ENCODE results near the gene CCR9. TPM values are rescaled to one million over a fixed set of nuclear protein-coding genes. Genes with fewer than 3 reads are reported as not detected.

CCR9 gene
- total RNA-seq, 5 donors from 2014 or later (not counting 1 experiment from before 2014, with no cell fraction given), result 2.1 to 10.0 (median 4.2) TPM

DNA sequence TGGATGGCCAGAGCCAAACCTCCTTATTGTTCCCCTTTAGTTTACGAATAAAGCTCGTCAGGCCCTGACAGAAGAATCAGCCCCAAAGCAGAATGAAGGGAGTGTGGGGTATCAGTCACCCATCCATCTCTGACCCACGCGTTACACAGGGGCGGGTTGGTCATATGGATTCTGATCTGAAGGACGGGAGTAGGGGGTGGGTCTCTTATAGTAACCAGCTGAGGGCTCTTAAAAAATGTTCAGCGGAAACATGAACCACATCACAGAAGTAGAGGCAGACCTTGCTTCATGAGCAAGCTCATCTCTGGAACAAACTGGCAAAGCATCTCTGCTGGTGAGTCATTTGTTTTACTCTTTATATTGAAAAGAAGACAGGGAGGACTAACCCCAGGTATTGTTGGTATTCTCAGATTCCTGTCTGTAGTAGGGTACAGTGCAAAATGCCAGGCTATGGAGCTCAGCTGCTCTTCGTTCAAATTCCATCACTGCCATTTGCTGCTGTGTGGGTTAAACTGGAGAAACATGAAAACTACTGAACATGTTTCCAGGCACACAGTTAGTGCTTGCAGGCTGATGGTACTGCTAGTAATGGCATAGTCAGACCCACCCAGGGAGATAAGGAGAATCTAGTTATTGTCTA is 57.0 kb downstream of the CCR9 start, which contains the start of gene CXCR6:
CXCR6 (plus strand) TSS at position 258 of the 640 bp plus-strand sequence. CDS start 3,018 bp downstream, outside the sequence.
- Histone ChIP-seq H3K4me1 (ENCODE audit: control insufficient read depth in 1 of 2, extremely low read depth in 1 of 2, insufficient read depth in 2 of 2, low read length in 2 of 2) (peaks cover 7 to 67% of the 10 kb centered on the region in 2 experiments), H3K27me3 (replicated peaks in 1 of 2; ENCODE audit: control insufficient read depth in 2 of 2, extremely low read depth in 1 of 2, insufficient read depth in 2 of 2, low read length in 1 of 2) (no peaks in the 10 kb centered on the region), H3K9me3 (no peaks in the 10 kb centered on the region), H3K36me3 (ENCODE audit: control insufficient read depth in 2 of 2, extremely low read depth in 1 of 2, insufficient read depth in 1 of 2, low read length in 1 of 2) (peaks cover 4 to 34% of the 10 kb centered on the region in 2 donors), H3K27ac (ENCODE audit: low read length) (peak within 1 kb of the TSS; percentile 70), H3K4me3 (ENCODE audit: control insufficient read depth in 1 of 2, extremely low read depth in 1 of 2, low read length in 1 of 2) (peak within 1 kb of the TSS in 1 of 2 donors; percentile 35)
- Mint-ChIP-seq H3K4me3 (peak within 1 kb of the TSS; percentile 61 to 73 (median 67)), H3K27ac (peak within 1 kb of the TSS; percentile 82 to 88), H3K36me3 (peaks cover 53% of the 10 kb centered on the region), H3K9me3 (peaks cover 0 to 2% (median 0%) of the 10 kb centered on the region in 3 donors), H3K27me3 (no peaks in the 10 kb centered on the region), H3K4me1 (peaks cover 46 to 87% (median 70%) of the 10 kb centered on the region in 3 donors)
- peak; percentile 76 to 90 (median 83) for ATAC-seq (replicated peaks in 1 of 4)
- 20% methylated on average over 1 of the region's 8 CpGs for whole genome bisulfite sequencing (ENCODE audit: insufficient coverage)
- POLR2A ChIA-PET, result interaction anchor here in 1 of 2 donors (0.7 to 1.0 kb wide), 2 partner anchors 23 to 122 kb away, joined by 3 to 4 read pairs; no protein-coding TSS in a partner anchor
- peak in 12 of 35 experiments; percentile 3 to 69 (median 29) for DNase-seq
- CTCF ChIA-PET, result interaction anchor here (0.8 to 7.9 kb wide), 14 partner anchors 10 to 435 kb away, joined by 3 to 97 read pairs (median 5); partner anchors contain the start of genes CCR5 (in 1 of the 2) and FYCO1 (in 1 of the 2)

DNA sequence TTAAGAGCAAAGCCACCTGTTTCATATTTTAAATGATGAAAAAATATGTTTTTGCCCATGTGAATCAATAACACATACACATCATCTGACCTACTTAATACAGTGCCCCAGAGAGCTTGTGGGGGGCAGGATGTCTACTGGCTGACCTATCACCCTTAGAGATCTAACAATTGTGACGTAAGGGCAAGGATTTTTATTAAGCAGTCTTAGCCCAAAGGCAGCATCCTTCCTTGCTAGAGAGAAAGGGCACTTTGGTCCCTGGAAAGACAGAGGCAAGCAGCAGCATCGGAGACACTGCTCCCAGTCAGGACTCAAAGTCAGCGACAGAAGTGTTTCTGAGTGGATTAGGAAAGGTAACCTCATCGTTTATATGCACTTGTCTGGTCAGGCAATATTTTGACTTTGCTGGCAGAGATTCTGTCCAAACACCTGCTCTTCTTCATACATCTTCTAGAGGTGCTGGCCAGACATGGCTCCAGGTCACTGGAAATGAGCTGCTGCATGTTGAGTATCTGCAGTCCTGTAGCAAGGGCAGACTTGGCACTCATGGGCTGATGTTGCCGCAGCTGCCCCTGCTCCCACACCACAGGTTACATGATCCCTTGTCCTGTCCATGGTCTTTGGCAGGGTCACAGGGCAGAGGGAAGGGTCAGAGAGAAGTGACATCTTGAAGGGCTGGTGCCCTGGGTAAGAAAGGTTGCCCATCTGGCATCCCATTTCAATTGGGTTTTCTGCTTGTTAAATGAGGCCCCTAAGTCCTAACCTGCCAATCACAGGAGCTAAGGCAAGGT is 58.7 kb downstream of the CCR9 start:
- no CpG with 5 or more reads among the region's 5 CpGs for WGBS (ENCODE audit: insufficient coverage)
- ChIA-PET CTCF (interaction anchor here in 1 of 2 donors (0.6 to 1.9 kb wide), 5 partner anchors 17 to 134 kb away, joined by 3 to 5 read pairs (median 4); no protein-coding TSS in a partner anchor), POLR2A (interaction anchor here in 1 of 2 donors (0.7 kb wide), 1 partner anchor 49 kb away, joined by 3 read pairs; no protein-coding TSS in a partner anchor)
- Histone ChIP-seq H3K27ac (ENCODE audit: low read length) (peak overlapping the region; percentile 70), H3K4me1 (ENCODE audit: control insufficient read depth in 1 of 2, extremely low read depth in 1 of 2, insufficient read depth in 2 of 2, low read length in 2 of 2) (peaks cover 11 to 71% of the 10 kb centered on the region in 2 experiments), H3K27me3 (replicated peaks in 1 of 2; ENCODE audit: control insufficient read depth in 2 of 2, extremely low read depth in 1 of 2, insufficient read depth in 2 of 2, low read length in 1 of 2) (no peaks in the 10 kb centered on the region), H3K4me3 (ENCODE audit: control insufficient read depth in 1 of 2, extremely low read depth in 1 of 2, low read length in 1 of 2) (peak overlapping the region in 1 of 2 donors; percentile 28), H3K36me3 (ENCODE audit: control insufficient read depth in 2 of 2, extremely low read depth in 1 of 2, insufficient read depth in 1 of 2, low read length in 1 of 2) (peaks cover 7 to 49% of the 10 kb centered on the region in 2 donors), H3K9me3 (no peaks in the 10 kb centered on the region)
- Mint-ChIP-seq H3K36me3 (peaks cover 68% of the 10 kb centered on the region), H3K27ac (peak overlapping the region; percentile 88), H3K9me3 (peaks cover 0 to 2% (median 0%) of the 10 kb centered on the region in 3 donors), H3K4me3 (peak overlapping the region; percentile 15 to 58 (median 37)), H3K4me1 (peaks cover 40 to 90% (median 76%) of the 10 kb centered on the region in 3 donors), H3K27me3 (no peaks in the 10 kb centered on the region)
- ATAC-seq (replicated peaks in 1 of 4) (no peak), DNase-seq (peak in 1 of 35 experiments; percentile 42)

- H3K36me3 ChIP-seq (ENCODE audit: control insufficient read depth in 2 of 2, extremely low read depth in 1 of 2, insufficient read depth in 1 of 2, low read length in 1 of 2), result peaks cover 7 to 51% of the 10 kb centered on the region in 2 donors
- POLR2A ChIA-PET, result no interaction called here
Observed at GRCh38 chr3:45946307-45946706, 60.0 kb downstream of the CCR9 start.

DNA sequence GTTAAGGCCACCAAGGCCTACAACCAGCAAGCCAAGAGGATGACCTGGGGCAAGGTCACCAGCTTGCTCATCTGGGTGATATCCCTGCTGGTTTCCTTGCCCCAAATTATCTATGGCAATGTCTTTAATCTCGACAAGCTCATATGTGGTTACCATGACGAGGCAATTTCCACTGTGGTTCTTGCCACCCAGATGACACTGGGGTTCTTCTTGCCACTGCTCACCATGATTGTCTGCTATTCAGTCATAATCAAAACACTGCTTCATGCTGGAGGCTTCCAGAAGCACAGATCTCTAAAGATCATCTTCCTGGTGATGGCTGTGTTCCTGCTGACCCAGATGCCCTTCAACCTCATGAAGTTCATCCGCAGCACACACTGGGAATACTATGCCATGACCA is 60.5 kb downstream of the CCR9 start:
- ATAC-seq (replicated peaks in 1 of 4) (no peak), DNase-seq (peak in 1 of 35 experiments; percentile 25)
- no peaks in the 10 kb centered on the region for H3K27me3 ChIP-seq (replicated peaks in 1 of 2; ENCODE audit: control insufficient read depth in 2 of 2, extremely low read depth in 1 of 2, insufficient read depth in 2 of 2, low read length in 1 of 2)
- Mint-ChIP-seq H3K27ac (peak overlapping the region; percentile 50 to 88), H3K36me3 (peaks cover 65% of the 10 kb centered on the region), H3K27me3 (no peaks in the 10 kb centered on the region), H3K4me3 (no peak overlapping the region), H3K9me3 (no peaks in the 10 kb centered on the region), H3K4me1 (peaks cover 52 to 95% (median 90%) of the 10 kb centered on the region in 3 donors)
- peaks cover 17 to 89% of the 10 kb centered on the region in 2 experiments for H3K4me1 ChIP-seq (ENCODE audit: control insufficient read depth in 1 of 2, extremely low read depth in 1 of 2, insufficient read depth in 2 of 2, low read length in 2 of 2)
- CTCF ChIA-PET, result interaction anchor here in 1 of 2 donors (0.9 kb wide), 1 partner anchor 132 kb away, joined by 3 read pairs; no protein-coding TSS in a partner anchor
- no peaks in the 10 kb centered on the region for H3K9me3 ChIP-seq
- no peak overlapping the region for H3K4me3 ChIP-seq (ENCODE audit: control insufficient read depth in 1 of 2, extremely low read depth in 1 of 2, low read length in 1 of 2)
- H3K27ac ChIP-seq (ENCODE audit: low read length), result peak overlapping the region; percentile 70
- WGBS (ENCODE audit: insufficient coverage), result 67% methylated on average over 3 of the region's 3 CpGs
- POLR2A ChIA-PET, result no interaction called here
- peaks cover 8 to 57% of the 10 kb centered on the region in 2 donors for H3K36me3 ChIP-seq (ENCODE audit: control insufficient read depth in 2 of 2, extremely low read depth in 1 of 2, insufficient read depth in 1 of 2, low read length in 1 of 2)

More at GRCh38 chr3:45946307-45946706, 60.0 kb downstream of the CCR9 start:
- H3K4me1 Mint-ChIP-seq, result peaks cover 47 to 92% (median 87%) of the 10 kb centered on the region in 3 donors
- peak overlapping the region; percentile 70 for H3K27ac ChIP-seq (ENCODE audit: low read length)
- no peaks in the 10 kb centered on the region for H3K27me3 ChIP-seq (replicated peaks in 1 of 2; ENCODE audit: control insufficient read depth in 2 of 2, extremely low read depth in 1 of 2, insufficient read depth in 2 of 2, low read length in 1 of 2)
- CTCF ChIA-PET, result interaction anchor here in 1 of 2 donors (0.9 to 1.9 kb wide), 2 partner anchors 48 to 132 kb away, joined by 3 to 5 read pairs; no protein-coding TSS in a partner anchor
- 80% methylated on average over 1 of the region's 1 CpG for WGBS (ENCODE audit: insufficient coverage)
- H3K4me1 ChIP-seq (ENCODE audit: control insufficient read depth in 1 of 2, extremely low read depth in 1 of 2, insufficient read depth in 2 of 2, low read length in 2 of 2), result peaks cover 17 to 84% of the 10 kb centered on the region in 2 experiments
- peak overlapping the region; percentile 50 to 88 for H3K27ac Mint-ChIP-seq
- peaks cover 60% of the 10 kb centered on the region for H3K36me3 Mint-ChIP-seq
- DNase-seq (peak in 1 of 35 experiments; percentile 31), ATAC-seq (replicated peaks in 1 of 4) (no peak)
- no peaks in the 10 kb centered on the region for H3K27me3 Mint-ChIP-seq
- H3K9me3 Mint-ChIP-seq, result no peaks in the 10 kb centered on the region
- no peaks in the 10 kb centered on the region for H3K9me3 ChIP-seq
- peak overlapping the region in 1 of 3 donors; percentile 34 for H3K4me3 Mint-ChIP-seq
- H3K4me3 ChIP-seq (ENCODE audit: control insufficient read depth in 1 of 2, extremely low read depth in 1 of 2, low read length in 1 of 2), result no peak overlapping the region

DNA sequence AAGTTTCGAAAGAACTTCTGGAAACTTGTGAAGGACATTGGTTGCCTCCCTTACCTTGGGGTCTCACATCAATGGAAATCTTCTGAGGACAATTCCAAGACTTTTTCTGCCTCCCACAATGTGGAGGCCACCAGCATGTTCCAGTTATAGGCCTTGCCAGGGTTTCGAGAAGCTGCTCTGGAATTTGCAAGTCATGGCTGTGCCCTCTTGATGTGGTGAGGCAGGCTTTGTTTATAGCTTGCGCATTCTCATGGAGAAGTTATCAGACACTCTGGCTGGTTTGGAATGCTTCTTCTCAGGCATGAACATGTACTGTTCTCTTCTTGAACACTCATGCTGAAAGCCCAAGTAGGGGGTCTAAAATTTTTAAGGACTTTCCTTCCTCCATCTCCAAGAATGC is 61.0 kb downstream of the CCR9 start:
- no peaks in the 10 kb centered on the region for H3K9me3 ChIP-seq
- DNase-seq, result no peak
- ChIA-PET CTCF (interaction anchor here in 1 of 2 donors (0.5 to 1.0 kb wide), 3 partner anchors 44 to 153 kb away, joined by 3 to 6 read pairs (median 3); no protein-coding TSS in a partner anchor), POLR2A (no interaction called here)
- H3K36me3 ChIP-seq (ENCODE audit: control insufficient read depth in 2 of 2, extremely low read depth in 1 of 2, insufficient read depth in 1 of 2, low read length in 1 of 2), result peaks cover 12 to 62% of the 10 kb centered on the region in 2 donors
- 95% methylated on average over 2 of the region's 3 CpGs for WGBS (ENCODE audit: insufficient coverage)
- no peaks in the 10 kb centered on the region for H3K27me3 ChIP-seq (replicated peaks in 1 of 2; ENCODE audit: control insufficient read depth in 2 of 2, extremely low read depth in 1 of 2, insufficient read depth in 2 of 2, low read length in 1 of 2)
- Mint-ChIP-seq H3K27ac (peak overlapping the region in 1 of 2 donors; percentile 89), H3K36me3 (peaks cover 68% of the 10 kb centered on the region), H3K4me3 (no peak overlapping the region), H3K27me3 (no peaks in the 10 kb centered on the region), H3K4me1 (peaks cover 52 to 95% (median 90%) of the 10 kb centered on the region in 3 donors), H3K9me3 (no peaks in the 10 kb centered on the region)
- peak overlapping the region; percentile 70 for H3K27ac ChIP-seq (ENCODE audit: low read length)
- peaks cover 17 to 89% of the 10 kb centered on the region in 2 experiments for H3K4me1 ChIP-seq (ENCODE audit: control insufficient read depth in 1 of 2, extremely low read depth in 1 of 2, insufficient read depth in 2 of 2, low read length in 2 of 2)
- no peak overlapping the region for H3K4me3 ChIP-seq (ENCODE audit: control insufficient read depth in 1 of 2, extremely low read depth in 1 of 2, low read length in 1 of 2)
- ATAC-seq (replicated peaks in 1 of 4), result no peak
